Fibroblast of skin of left biceps (primary cell): ENCODE results near the gene MPHOSPH6.
"Not testable (repeated sequence)": the region's sequence is repeated elsewhere in the genome, so short reads cannot be mapped to it uniquely, and the experiment has no call there.

Experiments
- DNase-seq, 2 experiments: peaks; one replicate each; pipeline ENCODE4 v3.0.0-alpha.2; 2013; ENCODE audit warnings: low read depth in 2 of 2

MPHOSPH6 gene

DNA sequence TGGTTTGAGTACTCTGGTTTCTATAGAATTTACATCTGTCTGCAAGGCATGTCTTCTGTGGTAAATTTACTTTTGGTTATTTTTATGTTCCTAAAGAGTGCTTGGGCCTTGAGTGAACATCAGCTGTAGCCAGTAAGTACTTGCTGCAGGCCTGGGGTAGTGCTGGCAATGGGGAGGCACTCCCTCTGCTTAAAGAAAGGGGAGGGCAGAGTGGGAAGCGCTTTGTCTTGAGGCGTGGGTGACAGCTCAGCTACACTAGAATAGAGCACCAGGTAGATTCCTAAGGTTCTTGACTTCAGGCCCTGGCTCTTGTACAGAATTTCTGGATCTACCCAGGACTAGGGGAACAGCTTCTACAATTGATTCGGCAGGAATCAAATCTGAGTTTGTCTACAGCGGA, 50.6 kb downstream of the MPHOSPH6 start:
- DNase-seq: no peak

DNA sequence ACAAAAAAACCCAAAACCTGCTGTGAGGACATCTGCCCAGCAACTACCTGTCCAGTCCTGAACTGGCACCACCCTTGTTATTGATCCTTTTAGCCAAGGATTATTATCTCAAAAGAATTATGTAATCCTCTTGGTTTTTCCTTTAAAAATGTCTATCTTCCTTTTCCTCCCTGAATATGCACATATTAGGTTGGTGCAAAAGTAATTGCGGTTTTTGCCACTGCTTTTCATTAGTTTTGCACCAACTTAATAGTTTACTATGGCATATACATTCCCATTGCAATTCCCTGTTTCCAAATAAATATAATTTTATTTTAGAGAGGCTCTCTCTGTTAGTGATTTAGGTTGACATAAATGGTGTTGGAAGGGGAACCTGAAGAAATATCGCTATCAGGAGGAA, 51.3 kb downstream of the MPHOSPH6 start:
- no peak for DNase-seq

DNA sequence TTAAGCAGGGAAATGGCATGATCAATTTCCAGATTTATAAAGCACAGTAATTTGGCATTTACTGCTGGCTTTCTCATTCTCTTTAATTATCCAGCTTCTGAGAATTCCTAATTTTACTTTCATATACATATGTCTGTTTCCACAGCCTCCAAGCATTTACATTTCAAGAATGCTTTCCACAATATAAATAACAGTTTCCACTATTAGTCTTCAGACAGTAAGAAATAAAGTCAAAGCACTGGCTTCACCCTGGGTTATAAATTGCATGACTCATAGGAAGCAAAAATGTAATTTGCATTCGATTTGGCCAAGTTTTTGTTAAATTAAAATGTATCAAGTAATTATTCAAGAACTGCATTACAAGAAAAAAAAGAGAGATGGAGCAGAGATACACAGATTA, 53.5 kb downstream of the MPHOSPH6 start:
- no peak for DNase-seq

DNA sequence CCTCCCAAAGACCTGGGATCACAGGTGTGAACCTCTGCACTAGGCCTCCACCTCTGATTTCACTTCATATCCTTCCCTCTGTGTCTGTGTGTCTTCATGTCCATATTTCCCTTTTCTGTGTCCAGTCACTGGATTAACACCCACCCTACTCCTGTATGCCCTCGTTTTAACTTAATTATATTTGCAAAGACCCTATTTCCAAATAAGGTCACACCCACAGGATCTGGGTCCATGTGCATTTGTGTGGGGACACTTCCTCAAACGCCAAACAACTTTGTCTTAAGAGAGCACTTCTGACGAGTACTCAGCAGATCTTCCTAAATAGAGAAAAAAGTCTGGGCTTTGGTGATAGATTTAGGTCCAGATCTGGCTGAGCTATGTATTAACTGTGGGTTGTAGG, 56.3 kb downstream of the MPHOSPH6 start:
- DNase-seq: no peak

DNA sequence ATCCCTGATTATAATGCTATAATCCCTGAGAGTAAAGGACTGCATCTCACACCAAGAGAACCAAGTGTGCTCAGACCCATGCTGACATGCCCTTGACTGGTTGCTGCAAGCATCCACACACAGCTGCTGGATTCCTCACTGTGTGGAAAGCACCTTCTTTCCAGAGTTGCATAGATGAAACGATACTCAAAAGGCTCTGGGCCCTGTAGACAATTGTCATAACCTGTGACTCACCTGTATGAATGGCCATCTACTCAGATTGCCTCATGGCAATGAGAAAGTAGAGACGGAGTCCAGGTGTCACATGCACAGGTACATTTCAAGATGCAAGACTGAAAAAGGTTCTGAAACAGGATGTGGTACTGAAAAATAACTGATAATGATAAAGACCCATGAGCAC, 58.1 kb downstream of the MPHOSPH6 start:
- no peak for DNase-seq

DNA sequence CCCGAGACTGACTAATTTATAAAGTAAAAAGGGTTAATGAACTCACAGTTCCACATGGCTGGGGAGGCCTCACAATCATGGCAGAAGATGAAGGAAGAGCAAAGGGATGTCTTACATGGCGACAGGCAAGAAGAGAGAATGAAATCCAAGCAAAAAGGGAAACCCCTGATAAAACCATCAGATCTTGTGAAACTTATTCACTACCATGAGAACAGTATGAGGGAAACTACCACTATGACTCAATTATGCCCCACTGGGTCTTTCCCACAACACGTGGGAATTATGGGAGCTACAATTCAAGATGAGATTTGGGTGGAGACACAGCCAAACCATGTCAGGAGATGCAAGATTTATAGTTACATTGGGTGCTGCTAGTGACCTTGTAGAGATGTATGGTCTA, 60.8 kb downstream of the MPHOSPH6 start:
- not testable (repeated sequence) for DNase-seq

DNA sequence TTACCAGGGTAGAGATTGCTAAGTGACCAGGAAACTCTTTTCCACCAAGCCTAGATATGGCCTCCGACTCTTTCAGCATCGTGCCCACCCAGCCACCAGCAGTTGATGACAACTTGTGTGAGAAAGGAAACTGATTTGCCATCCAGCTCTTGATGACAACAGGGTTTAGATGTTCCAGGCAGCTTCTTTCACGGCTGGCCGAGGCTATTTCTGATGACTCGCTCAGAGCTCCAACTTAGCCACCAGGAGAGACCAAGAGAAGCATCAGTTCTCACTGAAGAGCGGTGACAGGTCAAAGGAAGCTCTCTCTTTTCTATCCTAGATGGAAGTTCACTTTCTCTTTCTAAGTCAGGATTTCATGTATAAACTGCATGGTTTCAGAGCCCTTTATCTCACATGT, 61.2 kb downstream of the MPHOSPH6 start:
- DNase-seq: no peak

DNA sequence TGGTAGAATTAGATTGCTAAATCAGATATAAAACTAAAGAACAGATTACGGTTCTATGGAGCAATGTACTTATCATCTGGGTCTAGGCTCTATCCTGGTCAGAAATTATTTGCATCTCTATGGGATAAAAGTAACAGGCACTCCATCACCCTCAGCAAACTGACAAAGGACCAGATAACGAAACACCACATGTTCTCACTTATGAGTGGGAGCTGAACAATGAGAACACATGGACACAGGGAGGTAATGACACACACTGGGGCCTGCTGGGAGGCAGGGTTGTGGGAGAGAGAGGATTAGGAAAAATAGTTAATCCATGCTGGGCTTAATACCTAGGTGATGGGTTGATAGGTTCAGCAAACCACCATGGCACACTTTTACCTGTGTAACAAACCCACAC, 61.9 kb downstream of the MPHOSPH6 start:
- no peak for DNase-seq

DNA sequence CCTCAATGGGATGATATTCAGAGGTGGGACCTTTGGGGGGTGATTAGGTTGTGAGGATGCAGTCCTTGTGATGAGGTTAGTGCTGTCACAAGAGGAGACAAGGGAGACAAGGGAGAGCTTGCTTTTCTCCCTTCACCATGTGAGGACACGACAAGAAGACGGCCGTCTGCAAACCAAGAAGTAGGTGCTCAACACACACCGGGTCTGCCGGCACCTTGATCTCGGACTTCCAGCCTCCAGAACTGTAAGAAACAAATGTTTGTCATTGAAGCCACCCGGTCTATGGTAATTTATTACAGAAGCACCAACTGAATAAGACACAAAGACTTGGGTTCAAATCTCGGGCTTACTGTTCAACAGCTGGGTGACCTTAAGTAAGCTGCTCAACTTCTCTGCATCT, 64.9 kb downstream of the MPHOSPH6 start:
- DNase-seq: no peak
